ENCODE data around the gene ULK2.

- TF ChIP-seq, protein P1, sequence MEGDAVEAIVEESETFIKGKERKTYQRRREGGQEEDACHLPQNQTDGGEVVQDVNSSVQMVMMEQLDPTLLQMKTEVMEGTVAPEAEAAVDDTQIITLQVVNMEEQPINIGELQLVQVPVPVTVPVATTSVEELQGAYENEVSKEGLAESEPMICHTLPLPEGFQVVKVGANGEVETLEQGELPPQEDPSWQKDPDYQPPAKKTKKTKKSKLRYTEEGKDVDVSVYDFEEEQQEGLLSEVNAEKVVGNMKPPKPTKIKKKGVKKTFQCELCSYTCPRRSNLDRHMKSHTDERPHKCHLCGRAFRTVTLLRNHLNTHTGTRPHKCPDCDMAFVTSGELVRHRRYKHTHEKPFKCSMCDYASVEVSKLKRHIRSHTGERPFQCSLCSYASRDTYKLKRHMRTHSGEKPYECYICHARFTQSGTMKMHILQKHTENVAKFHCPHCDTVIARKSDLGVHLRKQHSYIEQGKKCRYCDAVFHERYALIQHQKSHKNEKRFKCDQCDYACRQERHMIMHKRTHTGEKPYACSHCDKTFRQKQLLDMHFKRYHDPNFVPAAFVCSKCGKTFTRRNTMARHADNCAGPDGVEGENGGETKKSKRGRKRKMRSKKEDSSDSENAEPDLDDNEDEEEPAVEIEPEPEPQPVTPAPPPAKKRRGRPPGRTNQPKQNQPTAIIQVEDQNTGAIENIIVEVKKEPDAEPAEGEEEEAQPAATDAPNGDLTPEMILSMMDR (IDR thresholded peaks at IDR 0.05; ENCODE audit: insufficient read depth, low read length, poor library complexity, severe bottlenecking), result no peak
- TF ChIP-seq EZH2phosphoT487 (conservative IDR thresholded peaks at IDR 0.05; ENCODE audit: low read length), result no peak
Measured at GRCh38 chr17:19742495-19742894, 125.2 kb downstream of the ULK2 start.

All from SU-DHL-6 (cell line).